Activated T-cell treated with anti-CD3 and anti-CD28 coated beads, Interleukin-2, amount 50 U/mL, for 4 hours (primary cell): ENCODE measurements around the gene SPDYE1. TPM values are rescaled to one million over a fixed set of nuclear protein-coding genes. Genes with fewer than 3 reads are reported as not detected.
"Not testable (repeated sequence)": the region's sequence is repeated elsewhere in the genome, so short reads cannot be mapped to it uniquely, and the experiment has no call there.

Experiments used
- ATAC-seq, 2 donors: fragments of 200-7000 bp; cut with Tn5 transposase; one replicate each; pipeline ENCODE4 v1.10.0; 2021
- DNase-seq: peaks from one replicate; pipeline ENCODE4 v3.0.0-alpha.2; 2020
- H3K27me3 Mint-ChIP-seq: one replicate; pipeline ENCODE4 v1.8.0; 2021; ENCODE audit warnings: low read depth, mixed read lengths
- H3K36me3 Mint-ChIP-seq: one replicate; pipeline ENCODE4 v1.8.0; 2022; ENCODE audit warnings: mixed read lengths; ENCODE audit not compliant: insufficient read depth
- H3K4me1 Mint-ChIP-seq: one replicate; pipeline ENCODE4 v1.8.0; 2021; ENCODE audit warnings: low read depth, mixed read lengths
- H3K4me3 Mint-ChIP-seq: one replicate; pipeline ENCODE4 v1.8.0; 2021; ENCODE audit warnings: mild to moderate bottlenecking, moderate library complexity, mixed read lengths
- H3K9me3 Mint-ChIP-seq: one replicate; pipeline ENCODE4 v1.8.0; 2021; ENCODE audit warnings: mixed read lengths
- total RNA-seq, 3 donors: library from RNA; stranded (reverse); gene quantifications; one replicate each; pipeline ENCODE4 v1.2.1, GENCODE V29; 2021

Gene SPDYE1
- total RNA-seq, 3 donors from 2014 or later: not detected

DNA sequence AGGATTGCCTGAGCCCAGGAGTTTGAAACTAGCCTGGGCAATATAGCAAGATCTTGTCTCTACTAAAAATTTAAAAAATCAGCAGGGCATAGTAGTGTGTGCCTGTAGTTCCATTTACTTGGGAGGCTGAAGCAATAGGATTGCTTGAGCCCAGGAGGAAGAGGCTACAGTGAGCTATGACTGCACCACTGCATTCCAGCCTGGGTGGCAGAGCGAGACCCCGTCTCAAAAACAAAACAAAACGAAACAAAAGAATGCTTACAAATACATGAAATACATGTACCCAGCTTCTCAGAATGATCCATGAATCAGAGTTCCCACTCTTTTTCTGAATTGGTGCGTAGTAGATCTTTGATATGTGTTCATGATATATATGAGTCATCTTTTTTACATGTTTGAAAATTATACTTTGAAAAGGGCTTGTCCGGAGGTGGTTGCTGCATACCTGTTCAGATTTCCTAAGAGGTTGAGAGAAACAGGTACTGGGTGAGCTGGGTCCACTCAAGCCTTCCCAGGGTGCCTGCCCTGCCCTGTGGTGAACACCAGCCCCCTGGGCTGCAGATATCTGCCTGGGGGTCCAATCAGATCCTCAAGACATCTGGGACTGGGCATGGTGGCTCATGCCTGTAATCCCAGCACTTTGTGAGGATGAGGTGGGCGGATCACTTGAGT, 25.2 kb downstream of the SPDYE1 start:
- Mint-ChIP-seq H3K4me1 (peaks cover 16% of the 10 kb centered on the region), H3K4me3 (peak overlapping the region; percentile 53)
- not testable (repeated sequence) for DNase-seq, H3K9me3 Mint-ChIP-seq, H3K36me3 Mint-ChIP-seq, H3K27me3 Mint-ChIP-seq
- peak; percentile 35 to 39 for ATAC-seq

DNA sequence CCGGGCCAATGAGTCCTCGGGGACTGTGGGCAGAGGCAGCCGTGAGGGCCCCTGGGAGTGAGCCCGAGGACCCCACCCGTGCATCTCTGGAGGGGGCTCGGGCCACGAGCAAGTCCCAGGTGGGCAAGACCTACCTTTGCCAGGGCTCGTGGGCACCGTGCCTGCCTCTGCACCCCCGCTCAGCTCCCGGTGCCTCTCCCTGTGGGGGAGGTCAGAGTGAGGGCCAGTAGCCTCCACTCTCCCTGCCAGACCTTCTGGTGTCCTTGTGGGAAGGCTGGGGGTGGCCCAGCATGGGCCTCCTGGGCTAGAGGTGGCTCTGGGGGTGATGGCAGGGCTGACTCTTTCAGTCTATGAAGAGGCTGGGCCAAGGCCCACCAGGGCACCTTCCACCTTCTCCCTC, 31.7 kb downstream of the SPDYE1 start:
- not testable (repeated sequence) for H3K4me1 Mint-ChIP-seq, DNase-seq, ATAC-seq, H3K9me3 Mint-ChIP-seq, H3K4me3 Mint-ChIP-seq, H3K27me3 Mint-ChIP-seq, H3K36me3 Mint-ChIP-seq

DNA sequence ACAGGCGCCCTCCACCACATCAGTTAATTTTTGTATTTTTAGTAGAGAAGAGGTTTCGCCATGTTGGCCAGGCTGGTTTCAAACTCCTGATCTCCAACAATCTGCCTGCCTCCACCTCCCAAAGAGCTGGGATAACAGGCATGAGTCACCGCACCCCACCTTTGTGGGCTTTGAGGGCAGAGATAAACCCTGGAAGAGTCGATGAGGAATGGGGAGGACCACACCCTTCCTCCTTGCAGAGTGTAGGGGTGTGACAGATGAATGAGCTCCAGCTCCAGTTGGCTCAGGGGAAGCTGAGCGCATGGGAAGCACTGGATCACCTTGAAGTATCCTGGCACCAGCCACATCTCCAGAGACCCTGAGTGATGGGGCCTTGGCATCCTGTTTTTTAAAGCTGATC, 32.3 kb downstream of the SPDYE1 start:
- H3K36me3 Mint-ChIP-seq, ATAC-seq, H3K9me3 Mint-ChIP-seq, H3K4me1 Mint-ChIP-seq, H3K4me3 Mint-ChIP-seq, H3K27me3 Mint-ChIP-seq, DNase-seq: not testable (repeated sequence)

DNA sequence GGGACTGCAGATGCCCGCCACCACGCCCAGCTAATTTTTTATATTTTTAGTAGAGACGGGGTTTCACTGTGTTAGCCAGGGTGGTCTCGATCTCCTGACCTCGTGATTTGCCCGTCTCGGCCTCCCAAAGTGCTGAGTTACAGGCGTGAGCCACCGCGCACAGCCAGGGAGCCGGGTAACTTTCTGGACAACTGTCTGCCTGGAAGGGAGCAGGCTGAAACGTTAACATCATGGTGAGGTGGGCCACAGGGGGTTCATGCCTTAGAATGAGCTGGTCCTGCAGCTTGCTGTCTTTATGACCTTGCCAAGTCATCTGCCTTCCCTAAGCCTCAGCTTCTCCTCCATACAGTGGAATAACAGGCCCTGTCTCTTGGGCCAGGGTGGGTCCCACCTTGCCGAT, 33.6 kb downstream of the SPDYE1 start:
- not testable (repeated sequence) for H3K27me3 Mint-ChIP-seq, H3K9me3 Mint-ChIP-seq, DNase-seq, H3K36me3 Mint-ChIP-seq, H3K4me1 Mint-ChIP-seq, H3K4me3 Mint-ChIP-seq, ATAC-seq

DNA sequence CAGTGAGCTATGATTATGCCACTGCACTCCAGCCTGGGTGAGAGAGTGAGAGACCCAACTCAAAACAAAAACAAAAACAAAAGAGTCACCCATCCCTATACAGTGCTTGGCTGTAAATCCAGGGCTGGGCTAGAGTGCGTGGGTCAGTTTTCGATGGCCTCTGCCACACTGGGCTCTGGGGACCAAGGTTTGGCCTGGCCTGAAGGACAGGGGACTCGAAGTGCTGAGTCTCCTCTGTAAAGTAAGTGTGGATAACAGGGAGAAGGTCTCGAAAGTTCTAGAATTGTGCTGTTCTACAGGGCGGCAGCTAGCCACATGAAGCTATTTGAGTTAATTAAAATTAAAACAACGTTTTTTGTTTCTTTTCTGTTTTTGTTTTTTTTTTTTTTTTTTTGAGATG, 34.3 kb downstream of the SPDYE1 start:
- H3K4me3 Mint-ChIP-seq, H3K27me3 Mint-ChIP-seq, DNase-seq, H3K9me3 Mint-ChIP-seq, H3K36me3 Mint-ChIP-seq, ATAC-seq, H3K4me1 Mint-ChIP-seq: not testable (repeated sequence)

DNA sequence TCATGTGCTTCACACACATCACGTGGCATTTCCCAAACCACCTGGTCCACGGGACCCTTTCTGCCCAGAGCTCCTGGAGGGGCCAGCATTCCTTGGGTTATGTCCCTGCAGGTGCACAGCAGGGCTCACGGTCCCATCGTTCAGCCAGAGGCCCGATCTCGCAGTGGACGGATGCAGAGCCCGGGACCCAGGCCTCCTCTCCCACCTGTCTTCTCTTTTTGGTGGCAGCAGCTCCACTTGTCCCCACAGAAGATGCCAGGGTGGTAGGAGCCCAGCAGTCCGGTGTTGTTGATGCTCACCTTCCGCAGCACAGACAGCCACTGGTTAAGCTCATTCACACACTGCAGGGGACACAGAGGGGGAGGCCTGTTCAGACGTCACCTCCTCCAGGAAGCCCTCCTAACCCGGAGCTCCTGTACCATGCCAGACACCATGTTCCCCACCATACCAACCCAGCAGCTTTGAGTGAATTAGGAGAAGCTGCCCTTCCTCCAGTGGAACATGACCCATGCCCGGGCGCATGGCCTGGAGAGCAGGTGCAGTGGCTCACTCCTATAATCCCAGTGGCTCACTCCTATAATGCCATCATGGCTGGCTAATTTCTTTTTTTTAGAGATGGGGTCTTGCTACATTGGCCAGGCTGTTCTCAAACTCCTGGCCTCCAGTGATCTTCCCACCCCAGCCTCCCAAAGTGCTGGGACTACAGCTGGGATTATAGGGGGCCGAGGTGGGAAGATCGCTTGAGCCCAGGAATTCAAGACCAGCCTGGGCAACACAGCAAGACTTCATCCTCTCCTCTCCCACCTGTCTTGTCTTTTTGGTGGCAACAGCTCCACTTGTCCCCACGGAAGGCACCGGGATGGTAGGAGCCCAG, 36.5 kb downstream of the SPDYE1 start:
- H3K27me3 Mint-ChIP-seq, H3K4me3 Mint-ChIP-seq, ATAC-seq, H3K4me1 Mint-ChIP-seq, H3K36me3 Mint-ChIP-seq, DNase-seq, H3K9me3 Mint-ChIP-seq: not testable (repeated sequence)

DNA sequence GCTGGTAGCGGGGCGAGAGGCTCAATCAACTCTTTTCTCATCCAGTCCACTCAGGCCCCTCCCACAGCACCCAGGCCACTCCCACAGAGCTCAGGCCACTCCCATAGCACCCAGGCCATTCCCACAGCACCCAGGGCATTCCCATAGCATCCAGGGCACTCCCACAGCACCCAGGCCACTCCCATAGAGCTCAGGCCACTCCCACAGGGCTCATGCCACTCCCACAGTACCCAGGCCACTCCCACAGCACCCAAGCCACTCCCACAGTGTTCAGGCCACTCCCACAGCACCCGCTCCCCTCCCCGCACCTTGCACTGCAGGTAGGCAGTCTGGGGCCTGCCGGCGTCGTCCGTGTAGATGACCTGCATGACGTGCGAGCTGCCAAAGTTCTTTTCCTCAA, 38.7 kb downstream of the SPDYE1 start:
- H3K27me3 Mint-ChIP-seq, H3K36me3 Mint-ChIP-seq, H3K4me1 Mint-ChIP-seq, H3K9me3 Mint-ChIP-seq, DNase-seq, H3K4me3 Mint-ChIP-seq: not testable (repeated sequence)
- peak; percentile 42 to 57 for ATAC-seq

DNA sequence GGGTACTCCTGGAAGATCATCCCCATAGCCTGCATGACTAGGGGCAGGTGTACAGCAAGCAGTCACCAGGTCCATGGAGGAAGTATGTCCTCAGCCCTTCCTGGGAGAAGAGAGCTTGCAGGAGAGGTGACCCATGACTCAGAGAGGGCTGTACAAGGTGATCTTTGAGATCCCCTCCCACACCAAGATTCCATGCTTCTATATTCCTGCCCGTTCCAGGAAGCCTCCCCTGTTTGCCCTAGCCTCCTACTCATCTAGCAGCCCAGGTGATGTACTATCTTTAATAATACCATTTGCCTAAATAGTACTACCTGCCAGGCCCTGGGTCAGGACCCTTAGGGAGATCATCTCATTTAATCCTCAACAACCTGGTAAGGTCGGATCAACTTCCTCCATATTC, 40.3 kb downstream of the SPDYE1 start:
- H3K27me3 Mint-ChIP-seq, H3K4me3 Mint-ChIP-seq, DNase-seq, H3K36me3 Mint-ChIP-seq, H3K9me3 Mint-ChIP-seq, ATAC-seq: not testable (repeated sequence)
- H3K4me1 Mint-ChIP-seq: peaks cover 11% of the 10 kb centered on the region

DNA sequence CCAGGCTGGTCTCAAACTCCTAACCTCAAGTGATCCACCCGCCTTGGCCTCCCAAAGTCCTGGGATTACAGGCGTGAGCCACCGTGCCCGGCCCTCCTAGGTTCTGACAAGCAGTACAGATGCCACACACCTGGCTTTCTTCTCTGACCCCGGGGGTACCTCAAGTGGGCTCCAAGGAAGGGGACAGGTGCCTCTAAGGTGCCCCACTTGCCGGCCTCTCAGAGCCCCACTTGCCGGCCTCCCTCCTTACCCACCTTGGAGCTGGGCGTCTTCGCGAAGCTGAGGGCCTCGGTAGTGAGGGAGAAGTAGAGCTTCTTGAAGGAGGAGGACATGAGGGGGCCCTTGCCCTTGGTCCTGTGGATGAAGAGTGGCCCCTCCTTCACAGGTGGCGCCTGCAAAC, 40.9 kb downstream of the SPDYE1 start:
- H3K4me1 Mint-ChIP-seq: peaks cover 11% of the 10 kb centered on the region
- not testable (repeated sequence) for H3K4me3 Mint-ChIP-seq, ATAC-seq, DNase-seq, H3K27me3 Mint-ChIP-seq, H3K9me3 Mint-ChIP-seq, H3K36me3 Mint-ChIP-seq

DNA sequence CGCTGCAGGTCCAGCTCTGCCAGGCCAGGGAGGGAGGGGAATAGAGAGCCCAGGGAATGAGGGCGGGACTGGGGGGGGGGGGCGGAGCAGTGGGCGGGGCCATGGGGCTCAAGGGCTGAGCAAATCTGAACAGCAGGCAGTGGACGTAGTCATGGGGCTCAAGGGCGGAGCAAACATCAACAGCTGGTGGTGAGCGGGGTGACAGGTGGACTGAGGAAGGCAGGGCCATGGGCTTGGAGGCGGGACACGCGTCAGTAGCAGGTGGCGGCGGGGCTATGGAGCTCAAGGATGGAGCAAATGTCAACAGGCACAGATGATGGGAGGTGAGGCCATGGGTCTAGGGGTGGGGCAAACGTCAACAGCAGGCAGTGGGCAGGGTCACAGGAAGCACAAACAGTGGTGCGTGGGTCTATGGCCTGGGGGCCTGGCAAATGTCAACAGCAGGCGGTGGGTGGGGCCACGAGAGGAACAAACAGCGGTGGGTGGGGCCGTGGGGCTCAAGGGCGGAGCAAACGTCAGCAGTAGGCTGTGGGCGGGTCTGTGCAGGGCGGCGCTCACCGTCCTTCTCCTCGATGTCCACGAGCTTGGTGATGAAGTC, 41.4 kb downstream of the SPDYE1 start:
- H3K36me3 Mint-ChIP-seq: not testable (repeated sequence)

DNA sequence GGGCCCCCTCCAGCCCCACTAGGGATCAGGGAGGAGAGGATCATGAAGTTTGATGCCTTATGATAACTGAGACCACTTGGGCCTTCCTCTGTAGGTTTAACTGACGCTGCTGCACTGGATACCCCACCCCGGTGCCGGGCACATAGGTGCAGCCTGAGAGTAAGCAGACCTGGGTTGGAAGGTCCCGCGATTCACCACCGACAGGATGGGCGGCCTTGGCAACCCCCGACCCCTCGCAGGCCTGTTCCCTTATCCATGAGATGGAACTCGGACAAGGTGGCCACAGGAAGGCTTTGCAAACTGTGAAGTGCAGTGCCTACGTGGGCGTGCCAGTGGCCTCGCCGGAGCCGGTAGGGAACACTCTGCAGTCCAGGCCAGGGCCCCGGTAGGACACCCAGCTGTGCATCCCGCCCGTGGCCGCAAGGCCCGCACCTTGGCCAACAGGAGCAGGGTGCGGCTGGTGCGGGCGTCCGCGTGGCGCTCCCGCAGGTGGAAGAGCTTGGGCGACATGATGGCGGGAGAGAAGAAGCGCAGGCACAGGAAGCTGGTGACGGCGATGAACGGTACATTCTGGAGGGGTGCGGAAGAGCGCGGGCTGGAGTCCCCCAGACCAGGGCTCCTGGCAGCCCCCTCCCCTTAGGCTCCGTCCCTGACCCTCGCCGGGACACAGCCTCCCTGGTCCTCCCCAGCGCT, 42.2 kb downstream of the SPDYE1 start:
- H3K4me1 Mint-ChIP-seq: peaks cover 14% of the 10 kb centered on the region
- H3K4me3 Mint-ChIP-seq: peak overlapping the region; percentile 67
- not testable (repeated sequence) for H3K27me3 Mint-ChIP-seq, H3K36me3 Mint-ChIP-seq, DNase-seq, H3K9me3 Mint-ChIP-seq
- peak; percentile 19 to 26 for ATAC-seq

More for the DNA sequence above, 41.4 kb downstream of the SPDYE1 start:
- H3K9me3 Mint-ChIP-seq, H3K27me3 Mint-ChIP-seq: not testable (repeated sequence)
- peaks cover 14% of the 10 kb centered on the region for H3K4me1 Mint-ChIP-seq
- peak; percentile 85 for DNase-seq
- ATAC-seq: peak; percentile 39 to 46
- peak overlapping the region; percentile 67 for H3K4me3 Mint-ChIP-seq

DNA sequence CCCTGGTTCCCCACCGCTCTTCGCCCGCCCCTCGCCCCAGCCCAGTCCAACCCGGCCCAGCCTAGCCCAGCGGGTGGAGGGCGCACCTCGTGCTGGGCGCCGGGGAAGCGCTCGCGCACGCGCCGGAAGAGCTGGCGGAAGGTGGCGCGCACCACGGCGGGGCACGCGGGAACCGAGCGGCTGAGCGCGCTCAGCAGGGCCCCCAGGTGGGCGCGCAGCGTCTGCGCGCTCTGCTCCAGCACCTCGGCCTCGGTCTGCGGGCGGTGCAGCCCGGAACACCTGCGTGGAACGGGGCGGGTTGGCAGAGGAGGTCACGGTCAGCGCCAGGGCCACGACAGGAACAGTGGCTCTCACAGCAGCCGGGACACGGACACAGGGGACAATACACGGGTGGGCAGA, 42.8 kb downstream of the SPDYE1 start:
- Mint-ChIP-seq H3K4me3 (peak overlapping the region; percentile 78), H3K4me1 (peaks cover 18% of the 10 kb centered on the region)
- ATAC-seq: peak; percentile 66 to 68
- H3K36me3 Mint-ChIP-seq, H3K9me3 Mint-ChIP-seq, H3K27me3 Mint-ChIP-seq: not testable (repeated sequence)
- peak; percentile 60 for DNase-seq

DNA sequence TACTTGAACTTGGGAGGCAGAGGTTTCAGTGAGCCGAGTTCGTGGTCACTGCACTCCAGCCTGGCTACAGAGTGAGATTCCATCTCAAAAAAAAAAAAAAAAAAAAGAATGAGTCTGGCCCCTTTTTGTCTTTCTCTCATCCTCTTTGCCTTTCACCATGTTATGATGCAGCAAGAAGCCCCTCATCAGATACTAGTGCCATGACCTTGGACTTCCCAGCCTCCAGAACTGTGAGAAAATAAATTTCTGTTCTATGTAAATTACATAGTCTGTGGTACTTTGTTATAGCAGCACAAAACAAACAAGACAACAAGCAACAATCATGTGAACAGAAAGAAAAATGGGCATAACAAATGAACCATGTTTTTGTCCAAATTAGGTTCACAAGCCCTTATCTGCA, 44.5 kb downstream of the SPDYE1 start:
- H3K36me3 Mint-ChIP-seq: peaks cover 10% of the 10 kb centered on the region
- ATAC-seq: no peak
- H3K9me3 Mint-ChIP-seq: no peaks in the 10 kb centered on the region
- H3K4me3 Mint-ChIP-seq: peak overlapping the region; percentile 26
- no peaks in the 10 kb centered on the region for H3K27me3 Mint-ChIP-seq
- peaks cover 35% of the 10 kb centered on the region for H3K4me1 Mint-ChIP-seq
- no peak for DNase-seq

DNA sequence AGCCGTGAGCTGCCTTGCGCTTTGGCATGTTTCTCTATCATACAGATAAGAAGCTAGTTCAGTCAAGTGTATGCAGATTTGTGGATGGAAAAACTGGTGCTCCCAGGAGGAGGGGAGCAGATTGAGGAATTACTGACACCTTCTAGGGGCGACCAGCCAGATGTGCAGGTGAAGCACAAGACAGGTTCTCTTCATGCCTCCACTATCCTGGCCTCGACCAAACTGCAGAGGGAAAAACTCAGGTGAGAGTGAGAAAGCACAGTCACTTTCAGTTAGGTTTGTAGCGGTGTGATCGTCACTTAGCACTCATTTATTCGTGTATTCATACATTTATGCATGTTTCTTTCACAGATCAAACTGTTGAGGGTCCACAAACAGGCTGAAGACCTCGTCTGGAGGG, 46.2 kb downstream of the SPDYE1 start:
- no peaks in the 10 kb centered on the region for H3K9me3 Mint-ChIP-seq

More for the DNA sequence above, 46.2 kb downstream of the SPDYE1 start:
- H3K27me3 Mint-ChIP-seq: no peaks in the 10 kb centered on the region
- DNase-seq (no peak), ATAC-seq (no peak)
- H3K36me3 Mint-ChIP-seq: peaks cover 14% of the 10 kb centered on the region
- H3K4me3 Mint-ChIP-seq: peak overlapping the region; percentile 87
- H3K4me1 Mint-ChIP-seq: peaks cover 45% of the 10 kb centered on the region
